Suprapubic skin (tissue), 4 donors: ENCODE data around the gene LINC01488. TPM values are rescaled to one million over a fixed set of nuclear protein-coding genes. Genes with fewer than 3 reads are reported as not detected.

Experiments
- DNase-seq, 2 donors: peaks; one replicate each; pipeline ENCODE4 v3.0.0-alpha.2; 2019; ENCODE audit warnings: low spot score in 2 of 2
- H3K27ac ChIP-seq: fragments of 200-600 bp; sonication (generic); one replicate; pipeline ENCODE4 v1.5.1; 2019
- H3K27me3 ChIP-seq: fragments of 200-600 bp; sonication (generic); one replicate; pipeline ENCODE4 v1.5.1; 2019
- H3K36me3 ChIP-seq: fragments of 200-600 bp; sonication (generic); one replicate; pipeline ENCODE4 v1.5.1; 2019
- H3K4me1 ChIP-seq: fragments of 200-600 bp; sonication (generic); one replicate; pipeline ENCODE4 v1.5.1; 2019
- H3K4me3 ChIP-seq: fragments of 200-600 bp; sonication (generic); one replicate; pipeline ENCODE4 v1.5.1; 2019; ENCODE audit warnings: mild to moderate bottlenecking
- H3K9me3 ChIP-seq: fragments of 200-600 bp; sonication (generic); one replicate; pipeline ENCODE4 v1.5.1; 2019
- EP300 ChIP-seq: sonication (generic); formaldehyde crosslinking; IDR thresholded peaks from one replicate; pipeline ENCODE4 v1.6.1; 2017; ENCODE audit warnings: antibody characterized with exemption
- POLR2A ChIP-seq, 2 donors: fragments of 450-650 bp; IDR thresholded peaks; one replicate each; pipeline ENCODE4 v1.6.1; 2017; ENCODE audit warnings: antibody characterized with exemption in 2 of 2, mild to moderate bottlenecking in 2 of 2, moderate library complexity in 2 of 2
- POLR2AphosphoS5 ChIP-seq, 3 donors: sonication (generic); formaldehyde crosslinking; IDR thresholded peaks; one replicate each; pipeline ENCODE4 v1.6.1; 2017; ENCODE audit warnings: antibody characterized with exemption in 3 of 3
- WGBS: methylation state at CpG from one replicate; pipeline ENCODE4 v1.1.5; 2018; 5-methylcytosine and 5-hydroxymethylcytosine counted together
- total RNA-seq, 4 donors: library from RNA; depleted of rRNA; stranded (reverse); fragments of >200 nt; gene quantifications; one replicate each; pipeline ENCODE4 v1.1.0, GENCODE V29; 2016
- TF ChIP-seq, protein P1 (sequence below), 2 donors: fragments of 200-600 bp in 1 of 2; fragments of 450-650 bp in 1 of 2; sonication (generic) in 1 of 2; IDR thresholded peaks; one replicate each; pipeline ENCODE4 v1.5.1; 2016 to 2019; ENCODE audit warnings: antibody characterized with exemption in 2 of 2, mild to moderate bottlenecking in 1 of 2, moderate library complexity in 1 of 2

The LINC01488 gene
- total RNA-seq, 4 donors from 2014 or later = not detected

DNA sequence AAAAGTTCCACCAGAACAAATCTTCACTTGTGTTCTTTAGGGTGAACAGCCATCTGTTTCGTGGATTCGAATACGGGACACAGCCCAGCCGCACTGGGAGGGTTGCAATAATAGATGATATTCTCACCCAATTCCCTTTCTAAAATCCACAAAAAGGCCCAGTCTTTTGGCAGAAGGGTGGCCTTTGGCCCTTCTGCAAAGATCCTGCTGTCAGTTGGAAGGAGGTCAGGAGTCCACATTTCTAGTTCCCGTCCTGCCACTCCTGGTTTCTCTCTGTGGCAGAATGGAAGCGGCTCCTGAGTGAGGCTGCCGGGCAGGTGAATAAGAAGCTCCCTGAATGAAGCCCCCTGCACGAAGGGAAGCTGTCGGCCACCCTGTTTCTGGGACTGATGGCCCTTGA is 11.2 kb upstream of the LINC01488 start:
- H3K27me3 ChIP-seq = no peaks in the 10 kb centered on the region
- DNase-seq = no peak
- WGBS = 89% methylated on average over 9 of the region's 9 CpGs
- peaks cover 23% of the 10 kb centered on the region for H3K4me1 ChIP-seq
- no peak overlapping the region for H3K4me3 ChIP-seq
- H3K36me3 ChIP-seq = no peaks in the 10 kb centered on the region
- no peaks in the 10 kb centered on the region for H3K9me3 ChIP-seq
- no peak overlapping the region for H3K27ac ChIP-seq
- no peak for TF ChIP-seq POLR2A (IDR thresholded peaks at IDR 0.05)
- no peak for TF ChIP-seq POLR2AphosphoS5 (IDR thresholded peaks at IDR 0.05)
- no peak for TF ChIP-seq EP300
- TF ChIP-seq, protein P1, sequence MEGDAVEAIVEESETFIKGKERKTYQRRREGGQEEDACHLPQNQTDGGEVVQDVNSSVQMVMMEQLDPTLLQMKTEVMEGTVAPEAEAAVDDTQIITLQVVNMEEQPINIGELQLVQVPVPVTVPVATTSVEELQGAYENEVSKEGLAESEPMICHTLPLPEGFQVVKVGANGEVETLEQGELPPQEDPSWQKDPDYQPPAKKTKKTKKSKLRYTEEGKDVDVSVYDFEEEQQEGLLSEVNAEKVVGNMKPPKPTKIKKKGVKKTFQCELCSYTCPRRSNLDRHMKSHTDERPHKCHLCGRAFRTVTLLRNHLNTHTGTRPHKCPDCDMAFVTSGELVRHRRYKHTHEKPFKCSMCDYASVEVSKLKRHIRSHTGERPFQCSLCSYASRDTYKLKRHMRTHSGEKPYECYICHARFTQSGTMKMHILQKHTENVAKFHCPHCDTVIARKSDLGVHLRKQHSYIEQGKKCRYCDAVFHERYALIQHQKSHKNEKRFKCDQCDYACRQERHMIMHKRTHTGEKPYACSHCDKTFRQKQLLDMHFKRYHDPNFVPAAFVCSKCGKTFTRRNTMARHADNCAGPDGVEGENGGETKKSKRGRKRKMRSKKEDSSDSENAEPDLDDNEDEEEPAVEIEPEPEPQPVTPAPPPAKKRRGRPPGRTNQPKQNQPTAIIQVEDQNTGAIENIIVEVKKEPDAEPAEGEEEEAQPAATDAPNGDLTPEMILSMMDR (IDR thresholded peaks at IDR 0.05) = no peak

DNA sequence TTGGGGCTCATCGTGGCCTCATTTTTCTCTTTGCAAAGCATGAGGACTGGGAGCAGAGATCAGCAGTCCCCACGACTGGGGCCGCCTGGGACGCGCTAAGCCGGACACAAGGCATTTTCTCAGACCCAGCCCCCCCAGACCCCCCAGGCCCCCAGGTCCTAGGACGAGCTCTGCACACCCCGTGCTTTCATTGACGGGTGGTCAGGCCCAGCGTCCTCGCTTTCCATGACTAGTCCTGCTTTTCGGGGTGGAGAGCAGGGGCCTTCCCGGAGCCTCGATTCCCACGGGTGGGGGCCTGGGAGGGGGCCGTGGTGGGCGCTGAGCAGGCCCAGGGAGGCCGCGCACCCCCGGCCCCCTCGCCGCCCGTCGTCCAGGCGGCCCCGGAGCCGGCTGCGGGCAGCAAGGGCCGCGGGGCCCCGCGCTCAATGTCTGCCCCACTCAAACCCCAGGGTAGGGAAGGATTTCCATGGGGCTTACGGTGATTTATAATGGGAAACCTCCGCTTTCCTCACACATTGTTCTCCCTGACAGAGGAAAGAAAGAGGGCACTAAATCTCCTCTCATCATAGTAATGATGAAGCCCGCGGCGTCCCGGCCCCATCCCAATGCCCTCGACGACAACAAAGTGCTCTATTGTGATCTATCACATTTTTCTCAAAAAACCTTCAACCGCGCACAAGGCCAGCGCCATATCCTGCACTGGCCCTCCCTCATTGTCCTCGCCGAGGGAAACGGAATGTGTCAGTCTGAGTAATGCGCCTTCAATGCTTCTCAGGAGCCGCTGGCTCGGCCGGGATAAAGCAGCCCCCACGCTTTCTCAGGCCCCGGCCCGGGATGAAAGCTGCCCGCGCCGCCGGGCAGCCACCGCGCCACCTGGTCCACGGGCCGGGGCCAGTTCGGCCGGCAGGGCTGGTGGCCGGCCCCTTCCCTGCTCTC is 10.4 kb upstream of the LINC01488 start:
- no peaks in the 10 kb centered on the region for H3K9me3 ChIP-seq
- no peaks in the 10 kb centered on the region for H3K36me3 ChIP-seq
- H3K4me3 ChIP-seq = no peak overlapping the region
- TF ChIP-seq POLR2AphosphoS5 (IDR thresholded peaks at IDR 0.05) (no peak), EP300 (no peak), POLR2A (IDR thresholded peaks at IDR 0.05) (no peak)
- TF ChIP-seq, protein P1 (IDR thresholded peaks at IDR 0.05) = no peak
- DNase-seq = no peak
- WGBS = 79% methylated on average over 53 of the region's 64 CpGs
- peaks cover 16% of the 10 kb centered on the region for H3K4me1 ChIP-seq
- H3K27me3 ChIP-seq = no peaks in the 10 kb centered on the region
- H3K27ac ChIP-seq = no peak overlapping the region

DNA sequence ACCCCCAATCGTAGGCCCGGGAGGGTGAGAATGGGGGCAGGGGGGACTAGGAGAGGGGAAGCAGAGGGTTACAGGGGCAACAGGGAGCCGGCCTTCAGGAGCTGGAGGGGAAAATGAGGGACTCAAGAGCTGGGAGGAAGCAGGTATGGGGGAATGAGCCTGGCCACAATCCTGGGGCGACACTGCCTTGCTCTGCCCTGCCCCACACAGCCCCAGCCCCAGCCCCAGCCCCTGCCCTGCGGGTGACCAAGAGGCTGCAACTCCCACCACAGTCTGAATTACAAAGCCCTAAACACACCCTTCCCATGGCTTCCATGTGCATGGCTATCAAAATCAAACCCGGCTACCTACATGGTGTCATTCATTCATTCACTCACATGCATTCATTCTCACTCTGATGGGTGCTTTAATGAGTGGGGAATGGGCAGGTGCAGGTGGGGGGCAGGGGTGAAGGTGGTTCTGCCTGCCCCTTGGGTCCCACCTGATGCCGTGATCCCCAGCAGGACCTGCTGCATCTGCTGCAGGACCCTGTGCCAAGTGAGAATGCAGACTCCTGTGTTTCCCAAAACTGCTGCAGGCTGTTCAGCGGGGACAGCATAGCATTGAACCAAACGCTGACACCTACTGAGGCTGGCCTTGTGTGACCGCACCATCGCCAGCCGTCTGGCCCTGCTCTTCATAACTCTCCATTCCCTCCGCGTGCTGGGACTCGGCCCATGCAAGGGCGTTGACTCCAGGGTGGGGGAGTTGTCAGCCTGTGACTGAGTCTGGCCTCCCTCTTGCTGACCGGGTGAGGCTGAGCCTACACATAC is 9.5 kb upstream of the LINC01488 start:
- WGBS = 83% methylated on average over 9 of the region's 17 CpGs
- H3K4me1 ChIP-seq = peaks cover 14% of the 10 kb centered on the region

DNA sequence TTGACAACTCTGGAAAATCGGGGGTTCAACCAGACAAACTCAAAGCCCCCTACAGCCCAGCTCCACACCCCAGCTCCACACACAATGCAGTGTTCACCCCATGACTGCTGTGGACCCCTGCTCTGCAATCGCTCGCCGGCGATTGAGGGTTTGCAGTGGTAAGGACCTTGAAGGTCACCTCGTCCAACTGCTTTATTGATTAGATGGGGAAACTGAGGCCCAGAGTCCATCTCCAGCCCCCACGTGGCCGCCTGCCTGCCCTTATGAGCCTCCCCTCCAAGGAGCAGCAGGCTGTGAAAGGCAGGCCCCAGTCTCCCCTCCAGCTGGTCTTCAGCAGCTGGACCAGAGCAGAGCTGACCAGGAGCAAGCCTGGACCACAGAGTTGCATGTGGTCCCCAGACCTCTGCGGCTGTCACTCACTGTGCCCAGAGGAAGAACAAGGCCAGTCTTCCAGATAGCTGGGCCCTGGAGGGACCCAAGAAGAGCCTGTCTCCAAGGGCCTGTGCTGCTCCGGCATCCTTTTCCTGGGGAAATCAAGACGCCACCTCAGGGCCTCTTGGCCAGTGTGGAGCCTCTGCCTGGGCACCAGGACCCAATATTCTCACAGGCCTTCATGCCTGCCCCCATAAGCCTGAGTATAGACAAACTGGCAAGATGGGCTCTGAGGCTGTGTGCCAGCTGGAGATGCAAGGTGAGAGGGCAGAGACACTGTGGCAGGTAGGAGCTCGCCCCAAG is 8.8 kb upstream of the LINC01488 start:
- Histone ChIP-seq H3K9me3 (no peaks in the 10 kb centered on the region), H3K27me3 (no peaks in the 10 kb centered on the region), H3K36me3 (no peaks in the 10 kb centered on the region), H3K27ac (no peak overlapping the region), H3K4me1 (peaks cover 10% of the 10 kb centered on the region), H3K4me3 (no peak overlapping the region)
- WGBS = 93% methylated on average over 2 of the region's 12 CpGs
- TF ChIP-seq EP300 (no peak), POLR2AphosphoS5 (IDR thresholded peaks at IDR 0.05) (no peak), POLR2A (IDR thresholded peaks at IDR 0.05) (no peak)
- TF ChIP-seq, protein P1 (IDR thresholded peaks at IDR 0.05) = no peak
- no peak for DNase-seq

More for the DNA sequence above, 9.5 kb upstream of the LINC01488 start:
- no peak for DNase-seq
- H3K27ac ChIP-seq = no peak overlapping the region
- H3K9me3 ChIP-seq = no peaks in the 10 kb centered on the region
- H3K27me3 ChIP-seq = no peaks in the 10 kb centered on the region
- no peak overlapping the region for H3K4me3 ChIP-seq
- TF ChIP-seq POLR2AphosphoS5 (IDR thresholded peaks at IDR 0.05) (no peak), POLR2A (IDR thresholded peaks at IDR 0.05) (no peak), EP300 (no peak)
- TF ChIP-seq, protein P1 (IDR thresholded peaks at IDR 0.05) = no peak
- H3K36me3 ChIP-seq = no peaks in the 10 kb centered on the region
